MCF 10A (cell line): ENCODE measurements around the gene TOP3A. TPM values are rescaled to one million over a fixed set of nuclear protein-coding genes. Genes with fewer than 3 reads are reported as not detected.
A peak's percentile ranks its signal among the peaks of the same experiment; 100 is the strongest.

ENCODE experiments used
- BruUV-seq: library from RNA; stranded (reverse); fragments of 400-500 nt; replicated peaks from 2 replicates; lab custom pipeline; 2021; lab: Mats Ljungman, UMichigan
- CTCF ChIA-PET: fragments of 300-600 bp; sonication (Branson Sonifier 250); formaldehyde crosslinking; extraction: SDS; loops from one replicate; lab custom pipeline; 2021; ENCODE audit warnings: antibody characterized with exemption, inconsistent platforms; lab: Yijun Ruan, JAX
- POLR2A ChIA-PET: fragments of 300-600, 350-650 bp; sonication (Branson Sonifier 250); formaldehyde crosslinking; extraction: SDS; loops from one replicate; lab custom pipeline; 2020; ENCODE audit warnings: antibody characterized with exemption, inconsistent platforms; lab: Yijun Ruan, JAX
- DNase-seq: peaks from one replicate; pipeline ENCODE4 v3.0.0-alpha.2; 2018; ENCODE audit not compliant: unreplicated experiment
- H3K27ac Mint-ChIP-seq: one replicate; pipeline ENCODE4 v1.8.0; 2022; ENCODE audit warnings: mild to moderate bottlenecking, low read depth, mixed read lengths; ENCODE audit not compliant: unreplicated experiment
- H3K27me3 Mint-ChIP-seq: one replicate; pipeline ENCODE4 v1.8.0; 2022; ENCODE audit warnings: mixed read lengths; ENCODE audit not compliant: insufficient read depth, unreplicated experiment
- H3K36me3 Mint-ChIP-seq: one replicate; pipeline ENCODE4 v1.8.0; 2022; ENCODE audit warnings: mild to moderate bottlenecking, moderate library complexity, mixed read lengths; ENCODE audit not compliant: insufficient read depth, unreplicated experiment
- H3K4me1 Mint-ChIP-seq: one replicate; pipeline ENCODE4 v1.8.0; 2022; ENCODE audit warnings: mixed read lengths; ENCODE audit not compliant: insufficient read depth, unreplicated experiment
- H3K4me3 Mint-ChIP-seq: one replicate; pipeline ENCODE4 v1.8.0; 2022; ENCODE audit warnings: mild to moderate bottlenecking, moderate library complexity, mixed read lengths; ENCODE audit not compliant: unreplicated experiment
- H3K9me3 Mint-ChIP-seq: one replicate; pipeline ENCODE4 v1.8.0; 2022; ENCODE audit warnings: mixed read lengths; ENCODE audit not compliant: unreplicated experiment
- CTCF ChIP-seq: fragments of 200-600 bp; IDR thresholded peaks from one replicate; pipeline ENCODE4 v1.8.0; 2022; ENCODE audit warnings: antibody characterized with exemption, mild to moderate bottlenecking; ENCODE audit not compliant: unreplicated experiment
- intact Hi-C: fragments of 100-400 bp; cut with micrococcal nuclease; formaldehyde crosslinking; loops from 2 replicates; pipeline ENCODE4 v1.14.1; 2022
- total RNA-seq: library from RNA; stranded (reverse); gene quantifications from 2 replicates; pipeline ENCODE4 v1.2.3, GENCODE V29; 2022

Gene TOP3A
- total RNA-seq, 1 experiment from 2014 or later = 32.5 TPM

GRCh38 chr17:18261146-18261515, 53.7 kb downstream of the TOP3A start:
- peak; percentile 71 for DNase-seq
- Mint-ChIP-seq H3K36me3 (peaks cover 33% of the 10 kb centered on the region), H3K4me3 (peak overlapping the region; percentile 82), H3K27me3 (no peaks in the 10 kb centered on the region), H3K27ac (peak overlapping the region; percentile 79), H3K9me3 (no peaks in the 10 kb centered on the region), H3K4me1 (peaks cover 11% of the 10 kb centered on the region)
- BruUV-seq = no TSS peak
- ChIA-PET CTCF (interaction anchor here (0.6 to 1.3 kb wide), 3 partner anchors 11 to 54 kb away, joined by 3 read pairs; partner anchors contain the start of genes SMCR8 and TOP3A), POLR2A (interaction anchor here (0.7 to 1.9 kb wide), 8 partner anchors 10 to 78 kb away, joined by 3 to 10 read pairs (median 4); partner anchors contain the start of genes ALKBH5, SMCR8 and TOP3A)
- TF ChIP-seq CTCF = no peak
- intact Hi-C loops = loop anchor here (2.0 kb wide), 1 partner anchor 54 kb away; the partner anchor contains the start of genes SMCR8 and TOP3A

- intact Hi-C loops = loop anchor here (2.0 kb wide), 1 partner anchor 54 kb away; the partner anchor contains the start of genes SMCR8 and TOP3A
- Mint-ChIP-seq H3K4me1 (peaks cover 11% of the 10 kb centered on the region), H3K27me3 (no peaks in the 10 kb centered on the region), H3K9me3 (no peaks in the 10 kb centered on the region), H3K36me3 (peaks cover 35% of the 10 kb centered on the region), H3K27ac (peak within 1 kb of the TSS; percentile 79), H3K4me3 (peak within 1 kb of the TSS; percentile 82)
- POLR2A ChIA-PET = interaction anchor here (0.6 to 1.9 kb wide), 9 partner anchors 11 to 512 kb away, joined by 3 to 10 read pairs (median 4); partner anchors contain the start of genes ALKBH5, SMCR8 and TOP3A
- TF ChIP-seq CTCF = no peak
- CTCF ChIA-PET = interaction anchor here (0.6 to 1.3 kb wide), 3 partner anchors 11 to 54 kb away, joined by 3 read pairs; partner anchors contain the start of genes SMCR8 and TOP3A
- DNase-seq = peak; percentile 94
- TSS peak; percentile 27 for BruUV-seq
Observed at GRCh38 chr17:18260332-18261145, 54.3 kb downstream of the TOP3A start, which contains the start of gene MIEF2. MIEF2 (plus strand) TSS chr17:18260662; CDS start chr17:18262721, 2,059 bp downstream.

- Mint-ChIP-seq H3K36me3 (peaks cover 39% of the 10 kb centered on the region), H3K27ac (peak overlapping the region; percentile 73), H3K4me3 (peak overlapping the region; percentile 82), H3K9me3 (no peaks in the 10 kb centered on the region), H3K27me3 (no peaks in the 10 kb centered on the region), H3K4me1 (peaks cover 11% of the 10 kb centered on the region)
- TF ChIP-seq CTCF = no peak
- ChIA-PET CTCF (interaction anchor here (0.6 kb wide), 1 partner anchor 60 kb away, joined by 3 read pairs; no protein-coding TSS in a partner anchor), POLR2A (interaction anchor here (0.6 to 1.9 kb wide), 12 partner anchors 11 to 512 kb away, joined by 3 to 10 read pairs (median 4); partner anchors contain the start of genes ALKBH5, ATPAF2, GID4 and SMCR8)
- intact Hi-C loops = loop anchor here (2.0 kb wide), 1 partner anchor 55 kb away; the partner anchor contains the start of genes SMCR8 and TOP3A
- DNase-seq = peak; percentile 43
- no TSS peak for BruUV-seq
Observed at GRCh38 chr17:18259621-18260331, 55.0 kb downstream of the TOP3A start.
